SU-DHL-6 (cell line): ENCODE measurements around the gene CXCL8.

ENCODE experiments used
- H2AFZ ChIP-seq: fragments of 200-600 bp; sonication (generic); 2 replicates; pipeline ENCODE4 v1.6.1; 2014; ENCODE audit warnings: low read depth, mild to moderate bottlenecking, moderate library complexity, mixed read lengths, antibody characterized with exemption, low read length; ENCODE audit not compliant: severe bottlenecking
- H3F3A ChIP-seq: fragments of 200-600 bp; shearing (Covaris generic); 2 replicates; pipeline ENCODE4 v1.6.0; 2016; ENCODE audit warnings: antibody characterized with exemption, mild to moderate bottlenecking; ENCODE audit not compliant: insufficient read depth
- H3K27ac ChIP-seq: fragments of 200-600 bp; sonication (generic); 2 replicates; pipeline ENCODE4 v1.5.1; 2016; ENCODE audit warnings: low read depth, mild to moderate bottlenecking, low read length, moderate library complexity, mixed read lengths
- H3K27me3 ChIP-seq: fragments of 200-600 bp; sonication (generic), shearing (Covaris generic); 2 replicates; pipeline ENCODE4 v1.6.0; 2014; ENCODE audit warnings: mild to moderate bottlenecking, low read length
- H3K36me3 ChIP-seq: fragments of 200-600 bp; sonication (generic); 2 replicates; pipeline ENCODE4 v1.6.1; 2014; ENCODE audit warnings: mild to moderate bottlenecking, low read length, mixed read lengths
- H3K4me2 ChIP-seq: fragments of 300-600, 200-600 bp; shearing (Covaris generic), sonication (generic); 2 replicates; pipeline ENCODE4 v1.6.0; 2014; ENCODE audit warnings: low read length, low read depth, mild to moderate bottlenecking; ENCODE audit not compliant: poor library complexity, severe bottlenecking
- H3K4me3 ChIP-seq: fragments of 200-600 bp; sonication (generic); 2 replicates; pipeline ENCODE4 v1.5.1; 2014; ENCODE audit warnings: antibody characterized with exemption, low read length, mild to moderate bottlenecking, mixed read lengths; ENCODE audit not compliant: insufficient read depth, poor library complexity, severe bottlenecking
- H3K79me2 ChIP-seq: fragments of 200-600 bp; sonication (generic); 2 replicates; pipeline ENCODE4 v1.6.1; 2014; ENCODE audit warnings: mild to moderate bottlenecking, low read length, moderate library complexity; ENCODE audit not compliant: insufficient read depth
- H3K9ac ChIP-seq: fragments of 200-600 bp; sonication (generic); 2 replicates; pipeline ENCODE4 v1.7.0; 2014; ENCODE audit warnings: mild to moderate bottlenecking, low read length
- H3K9me2 ChIP-seq: fragments of 200-600 bp; sonication (generic); replicated peaks from 2 replicates; pipeline ENCODE4 v1.6.1; 2014; ENCODE audit warnings: low read length; ENCODE audit not compliant: insufficient read depth
- H3K9me3 ChIP-seq: fragments of 200-600 bp; sonication (generic); 2 replicates; pipeline ENCODE4 v1.6.1; 2014; ENCODE audit warnings: low read length, mixed read lengths; ENCODE audit not compliant: insufficient read depth
- H4K20me1 ChIP-seq: fragments of 200-600 bp; sonication (generic); 2 replicates; pipeline ENCODE4 v1.6.1; 2014; ENCODE audit warnings: low read depth, mild to moderate bottlenecking, antibody characterized with exemption, low read length, moderate library complexity, mixed read lengths
- EZH2phosphoT487 ChIP-seq: fragments of 200-600 bp; sonication (generic), shearing (Covaris generic); conservative IDR thresholded peaks from 2 replicates; pipeline ENCODE4 v1.6.1; 2018; ENCODE audit warnings: mild to moderate bottlenecking, antibody characterized with exemption, low read length, moderate library complexity, mixed read lengths
- TF ChIP-seq, protein P1 (sequence below): fragments of 200-600 bp; sonication (generic); IDR thresholded peaks from one replicate; pipeline ENCODE4 v1.5.1; 2017; ENCODE audit warnings: antibody characterized with exemption, mild to moderate bottlenecking, low read length, moderate library complexity; ENCODE audit not compliant: insufficient read depth, poor library complexity, severe bottlenecking

The CXCL8 gene

DNA sequence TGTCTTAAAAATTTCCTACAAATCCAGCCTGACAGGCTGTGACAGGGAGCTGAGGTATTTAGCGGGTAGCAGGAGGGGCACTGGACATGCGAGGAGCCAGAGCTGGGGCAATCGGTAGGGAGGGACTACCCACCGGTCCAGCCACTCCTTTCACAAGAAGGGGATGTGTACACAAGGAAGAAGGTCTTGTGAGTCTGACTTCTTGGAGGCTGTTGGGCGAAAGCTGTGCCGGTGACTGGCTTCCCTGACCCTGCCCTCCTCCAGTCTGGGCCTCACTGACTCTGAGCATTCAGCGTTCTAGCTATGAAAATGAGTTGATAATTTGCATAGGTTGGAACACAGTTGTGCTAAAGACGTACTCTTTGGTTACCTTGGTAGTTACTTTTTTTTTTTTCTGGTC lies 12.7 kb upstream of the CXCL8 start:
- H3K4me2 ChIP-seq: no peak overlapping the region
- H4K20me1 ChIP-seq: no peaks in the 10 kb centered on the region
- no peak overlapping the region for H2AFZ ChIP-seq
- H3K27ac ChIP-seq: no peak overlapping the region
- H3F3A ChIP-seq: no peaks in the 10 kb centered on the region
- TF ChIP-seq, protein P1, sequence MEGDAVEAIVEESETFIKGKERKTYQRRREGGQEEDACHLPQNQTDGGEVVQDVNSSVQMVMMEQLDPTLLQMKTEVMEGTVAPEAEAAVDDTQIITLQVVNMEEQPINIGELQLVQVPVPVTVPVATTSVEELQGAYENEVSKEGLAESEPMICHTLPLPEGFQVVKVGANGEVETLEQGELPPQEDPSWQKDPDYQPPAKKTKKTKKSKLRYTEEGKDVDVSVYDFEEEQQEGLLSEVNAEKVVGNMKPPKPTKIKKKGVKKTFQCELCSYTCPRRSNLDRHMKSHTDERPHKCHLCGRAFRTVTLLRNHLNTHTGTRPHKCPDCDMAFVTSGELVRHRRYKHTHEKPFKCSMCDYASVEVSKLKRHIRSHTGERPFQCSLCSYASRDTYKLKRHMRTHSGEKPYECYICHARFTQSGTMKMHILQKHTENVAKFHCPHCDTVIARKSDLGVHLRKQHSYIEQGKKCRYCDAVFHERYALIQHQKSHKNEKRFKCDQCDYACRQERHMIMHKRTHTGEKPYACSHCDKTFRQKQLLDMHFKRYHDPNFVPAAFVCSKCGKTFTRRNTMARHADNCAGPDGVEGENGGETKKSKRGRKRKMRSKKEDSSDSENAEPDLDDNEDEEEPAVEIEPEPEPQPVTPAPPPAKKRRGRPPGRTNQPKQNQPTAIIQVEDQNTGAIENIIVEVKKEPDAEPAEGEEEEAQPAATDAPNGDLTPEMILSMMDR: no peak
- no peak for TF ChIP-seq EZH2phosphoT487
- H3K36me3 ChIP-seq: no peaks in the 10 kb centered on the region
- H3K4me3 ChIP-seq: no peak overlapping the region
- H3K9me2 ChIP-seq: no peaks in the 10 kb centered on the region
- no peaks in the 10 kb centered on the region for H3K79me2 ChIP-seq
- no peaks in the 10 kb centered on the region for H3K27me3 ChIP-seq
- no peak overlapping the region for H3K9ac ChIP-seq
- H3K9me3 ChIP-seq: no peaks in the 10 kb centered on the region

DNA sequence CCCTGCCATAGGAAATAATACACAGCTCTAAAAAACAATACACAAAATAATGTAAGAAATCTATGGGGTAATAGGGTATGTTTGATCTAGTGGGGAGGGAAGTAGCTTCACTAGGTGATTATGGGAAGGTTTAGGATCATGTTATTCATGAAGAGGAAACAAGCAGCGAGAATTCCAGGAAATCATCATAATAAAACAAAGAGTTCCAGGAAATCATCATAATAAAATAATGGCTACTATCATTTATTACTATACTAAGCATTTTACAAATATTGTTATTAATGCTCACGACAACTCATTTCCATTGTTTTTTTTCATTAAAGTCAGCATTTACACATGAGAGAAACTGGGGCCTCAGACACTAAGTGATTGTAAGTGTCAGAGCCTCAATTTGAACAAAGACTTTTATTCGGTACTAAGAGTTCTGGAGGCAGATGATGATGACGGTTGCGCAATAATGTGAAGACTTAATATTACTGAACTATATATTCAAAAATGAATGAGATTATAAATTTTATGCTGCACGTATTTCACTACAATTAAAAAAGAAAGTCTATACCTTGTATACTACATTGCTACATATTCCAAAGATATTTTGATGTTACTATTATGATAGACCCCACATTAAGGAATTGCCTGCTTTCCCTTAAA lies 12.2 kb upstream of the CXCL8 start:
- H3K27me3 ChIP-seq: no peaks in the 10 kb centered on the region
- H3K9ac ChIP-seq: no peak overlapping the region
- H3K79me2 ChIP-seq: no peaks in the 10 kb centered on the region
- H3K9me3 ChIP-seq: no peaks in the 10 kb centered on the region
- H3K36me3 ChIP-seq: no peaks in the 10 kb centered on the region
- no peak overlapping the region for H3K27ac ChIP-seq
- no peaks in the 10 kb centered on the region for H4K20me1 ChIP-seq
- no peaks in the 10 kb centered on the region for H3K9me2 ChIP-seq
- H3F3A ChIP-seq: no peaks in the 10 kb centered on the region
- TF ChIP-seq, protein P1: no peak
- no peak for TF ChIP-seq EZH2phosphoT487
- no peak overlapping the region for H2AFZ ChIP-seq
- no peak overlapping the region for H3K4me2 ChIP-seq
- no peak overlapping the region for H3K4me3 ChIP-seq

DNA sequence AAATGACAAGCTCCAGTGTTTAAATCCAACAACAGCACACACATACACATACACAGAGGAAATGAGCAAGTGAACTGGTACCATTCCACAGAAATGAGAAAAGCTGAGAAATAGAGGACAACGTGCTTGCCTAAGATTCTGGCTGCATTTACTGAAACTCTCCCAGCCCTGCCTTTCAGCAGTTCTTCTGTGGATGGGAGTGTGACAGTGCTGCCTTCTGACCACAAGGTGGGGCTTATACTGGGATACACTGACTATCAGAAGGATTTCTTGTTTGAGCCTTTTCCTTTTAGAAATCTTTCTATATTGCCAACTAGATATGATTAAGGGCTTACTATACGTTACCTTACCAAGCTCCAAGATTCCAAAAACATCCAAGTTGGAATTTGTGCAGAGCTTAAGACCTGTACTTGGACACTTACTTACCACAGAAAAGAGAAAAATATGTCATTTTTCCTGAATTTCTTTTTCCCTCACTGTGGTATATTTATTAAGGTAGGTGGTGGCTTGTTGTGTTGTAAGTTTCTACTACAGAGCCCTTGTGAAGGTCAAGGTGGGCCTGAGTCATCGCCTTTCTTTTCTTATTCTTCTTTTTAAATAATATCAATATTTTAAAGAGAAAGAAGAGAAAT lies 10.7 kb upstream of the CXCL8 start:
- Histone ChIP-seq H3K27me3 (no peaks in the 10 kb centered on the region), H2AFZ (no peak overlapping the region), H3K27ac (no peak overlapping the region), H4K20me1 (no peaks in the 10 kb centered on the region), H3K4me2 (no peak overlapping the region), H3K9me2 (no peaks in the 10 kb centered on the region), H3F3A (no peaks in the 10 kb centered on the region), H3K79me2 (no peaks in the 10 kb centered on the region), H3K9me3 (no peaks in the 10 kb centered on the region), H3K36me3 (no peaks in the 10 kb centered on the region), H3K4me3 (no peak overlapping the region), H3K9ac (no peak overlapping the region)
- TF ChIP-seq, protein P1: peak; percentile 47
- no peak for TF ChIP-seq EZH2phosphoT487
